Epithelial cell of alveolus of lung (primary cell): Measurements from ENCODE around the gene ADAM19. TPM values are rescaled to one million over a fixed set of nuclear protein-coding genes. Genes with fewer than 3 reads are reported as not detected.

Source experiments
- total RNA-seq: library from RNA; depleted of rRNA; stranded (reverse); fragments of >200 nt; gene quantifications from 2 replicates; pipeline ENCODE4 v1.2.1, GENCODE V29; 2015

The ADAM19 gene
- 8.5 and 57.0 TPM in 2 replicates for total RNA-seq

GRCh38 chr5:157575381-157576020, at the start of gene ADAM19:
TSS of gene ADAM19 (minus strand) at chr5:157575775. CDS start at chr5:157575696, 79 bp downstream.

GRCh38 chr5:157459715-157460599, 115.6 kb downstream of the ADAM19 start, which contains the start of gene NIPAL4:
TSS of gene NIPAL4 (plus strand) at chr5:157460213. CDS start at chr5:157460321, 108 bp downstream.

Other genes starting within 250 kb of the ADAM19 start
- gene NIPAL4, start 115.6 kb downstream of the ADAM19 start, total RNA-seq: 0.13 TPM in 1 of 2 replicates, not detected in the other
- not detected in 2 replicates for gene SOX30, start 76.7 kb upstream of the ADAM19 start, total RNA-seq
- gene C5orf52, start 95.8 kb upstream of the ADAM19 start, total RNA-seq: not detected in 2 replicates
- gene THG1L, start 155.6 kb upstream of the ADAM19 start, total RNA-seq: 15.2 and 17.7 TPM in 2 replicates
- 2.3 and 4.3 TPM in 2 replicates for gene LSM11, start 167.9 kb upstream of the ADAM19 start, total RNA-seq